Heart left ventricle (tissue), 16 donors: ENCODE data around the gene PAFAH1B2. TPM values are rescaled to one million over a fixed set of nuclear protein-coding genes. Genes with fewer than 3 reads are reported as not detected.

Experiments used
- ATAC-seq, 4 donors: fragments of 200-7000 bp; cut with Tn5 transposase; one replicate each; pipeline ENCODE4 v1.9.1; 2020 to 2022; ENCODE audit warnings: moderate library complexity in 4 of 4, mild to moderate bottlenecking in 3 of 4, moderate number of reproducible peaks in 1 of 4
- DNase-seq, 5 donors: peaks; one replicate each; pipeline ENCODE4 v3.0.0-alpha.2; 2020
- H3K27ac ChIP-seq, 12 donors: fragments of 200-600 bp; sonication (generic) in 4 of 12; one replicate each; pipeline versions ENCODE4 v1.5.0 to v1.8.0; 2016 to 2022; ENCODE audit warnings: mild to moderate bottlenecking in 2 of 12
- H3K27me3 ChIP-seq, 9 donors: fragments of 200-600 bp; sonication (generic) in 2 of 9; one replicate each; pipeline versions ENCODE4 v1.5.1 to v1.8.0; 2016 to 2022; ENCODE audit warnings: mild to moderate bottlenecking in 3 of 9
- H3K36me3 ChIP-seq, 9 donors: fragments of 200-600 bp; sonication (generic) in 2 of 9; one replicate each; pipeline versions ENCODE4 v1.5.0 to v1.8.0; 2018 to 2022; ENCODE audit warnings: mild to moderate bottlenecking in 2 of 9
- H3K4me1 ChIP-seq, 12 donors: fragments of 200-600 bp; sonication (generic) in 4 of 12; one replicate each; pipeline versions ENCODE4 v1.5.0 to v1.8.0; 2016 to 2022; ENCODE audit warnings: mild to moderate bottlenecking in 3 of 12
- H3K4me3 ChIP-seq, 12 donors: fragments of 200-600 bp; sonication (generic) in 4 of 12; one replicate each; pipeline versions ENCODE4 v1.5.0 to v1.8.0; 2017 to 2022; ENCODE audit warnings: mild to moderate bottlenecking in 9 of 12, moderate library complexity in 4 of 12
- H3K9me3 ChIP-seq, 12 donors: fragments of 200-600 bp; sonication (generic) in 4 of 12; one replicate each; pipeline versions ENCODE4 v1.5.0 to v1.8.0; 2016 to 2022; ENCODE audit warnings: mild to moderate bottlenecking in 1 of 12
- POLR2A ChIP-seq, 2 donors: fragments of 450-650 bp; IDR thresholded peaks; one replicate each; pipeline ENCODE4 v1.6.1; 2017; ENCODE audit warnings: antibody characterized with exemption in 2 of 2, mild to moderate bottlenecking in 2 of 2, moderate library complexity in 2 of 2
- WGBS, 4 donors: extraction: QIAGEN DNeasy Blood & Tissue Kit in 2 of 4; methylation state at CpG; one replicate each; pipeline versions ENCODE4 v1.1.5 to v1.1.7; 2013 to 2018; 5-methylcytosine and 5-hydroxymethylcytosine counted together
- intact Hi-C, 10 donors: fragments of 100-400 bp; cut with DNase I; formaldehyde crosslinking; loops; one replicate each; pipeline versions ENCODE4 v1.11.1 to v1.14.2; 2022
- polyA plus RNA-seq, 2 donors: library from polyadenylated mRNA; stranded (reverse); fragments of 200-250 nt; gene quantifications; one replicate each; pipeline ENCODE4 v1.2.3, GENCODE V29; 2013
- total RNA-seq, 9 donors: library from RNA; depleted of rRNA in 2 of 9; stranded (reverse); fragments of >200 nt in 2 of 9; fragmentation: NEBNext Ultra II Directional in 3 of 9; extraction: Animal tissue kit (Norgen Biotek cat#: 25700) in 3 of 9; gene quantifications; one replicate each; pipeline versions ENCODE4 v1.1.0 to v1.2.4, GENCODE V29; 2016 to 2023
- TF ChIP-seq, protein P1 (sequence below), 12 donors: fragments of 200-600 bp; sonication (generic) in 4 of 12; IDR thresholded peaks; one replicate each; pipeline versions ENCODE4 v1.5.0 to v1.8.0; 2018 to 2022; ENCODE audit warnings: antibody characterized with exemption in 12 of 12, mild to moderate bottlenecking in 5 of 12
- donor health status: ischemic (EF 13 %, LVEDD 7.1; RV severe dilation, severe dysfunction).
- donor health status: healthy with polysubstance abuse.
- donor health status: DM: no; HTN: yes; CAD: no.
- donor health status: DM: no; HTN: no; CAD: no.
- donor health status: ischemic (EF 25% LVEDD 6.9; RV normal size, moderate dysfunction).
- donor health status: ischemic (EF 25% LVEDD 5.7; RV mildly dilated, moderate dysfunction).
- donor health status: healthy.
- donor health status: DM: yes; HTN: yes; CAD: no.
- donor health status: ischemic (EF 35%, LVEDD 5.7; RV mildly dilated, moderate dysfunction).
- donor health status: nonischemic (EF 11% LVEDD 7.7; RV severe dilation, severe dysfunction).
- donor health status: DM: yes; HTN: yes; CAD: no.
- donor health status: PGD.
- donor health status: ischemic (EF 29% LVEDD 5.4; RV normal size, mild dysfunction).
- donor health status: nonischemic (EF 23%, LVEDD 6.1; RV moderate dilation, normal function).

The PAFAH1B2 gene
- total and polyA plus RNA-seq, 11 donors: 16.7 to 81.1 (median 65.6) TPM

DNA sequence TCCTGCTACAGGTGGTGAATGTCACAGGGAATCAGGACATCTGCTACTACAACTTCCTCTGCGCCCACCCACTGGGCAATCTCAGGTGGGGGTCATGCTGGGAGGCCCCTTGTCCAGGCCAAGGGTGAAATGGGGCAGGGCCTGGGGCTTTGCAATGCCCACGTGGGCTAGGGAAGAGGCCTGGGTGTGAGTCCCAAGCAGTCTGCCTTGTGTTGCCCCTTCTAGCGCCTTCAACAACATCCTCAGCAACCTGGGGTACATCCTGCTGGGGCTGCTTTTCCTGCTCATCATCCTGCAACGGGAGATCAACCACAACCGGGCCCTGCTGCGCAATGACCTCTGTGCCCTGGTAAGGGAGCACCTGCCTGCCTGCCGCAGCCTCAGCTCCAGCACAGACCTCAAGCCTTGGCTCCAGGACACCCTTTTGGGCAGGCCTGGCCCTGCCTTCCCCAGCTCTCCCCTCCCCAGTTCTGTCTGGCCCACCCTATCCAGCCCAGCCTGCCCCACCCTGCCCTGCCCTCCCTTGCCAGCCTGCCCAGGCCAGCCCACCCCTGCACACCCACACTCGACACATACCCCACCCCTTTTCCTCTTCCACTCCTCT lies 46.0 kb downstream of the PAFAH1B2 start:
- peak in 1 of 5 donors; percentile 25 for DNase-seq
- Histone ChIP-seq H3K27ac (peak overlapping the region in 1 of 12 donors; percentile 60), H3K9me3 (no peaks in the 10 kb centered on the region), H3K4me1 (peaks cover 0 to 17% (median 0%) of the 10 kb centered on the region in 12 donors), H3K36me3 (peaks cover 0 to 96% (median 83%) of the 10 kb centered on the region in 9 donors), H3K27me3 (no peaks in the 10 kb centered on the region), H3K4me3 (no peak overlapping the region)
- TF ChIP-seq POLR2A (IDR thresholded peaks at IDR 0.05): no peak
- TF ChIP-seq, protein P1, sequence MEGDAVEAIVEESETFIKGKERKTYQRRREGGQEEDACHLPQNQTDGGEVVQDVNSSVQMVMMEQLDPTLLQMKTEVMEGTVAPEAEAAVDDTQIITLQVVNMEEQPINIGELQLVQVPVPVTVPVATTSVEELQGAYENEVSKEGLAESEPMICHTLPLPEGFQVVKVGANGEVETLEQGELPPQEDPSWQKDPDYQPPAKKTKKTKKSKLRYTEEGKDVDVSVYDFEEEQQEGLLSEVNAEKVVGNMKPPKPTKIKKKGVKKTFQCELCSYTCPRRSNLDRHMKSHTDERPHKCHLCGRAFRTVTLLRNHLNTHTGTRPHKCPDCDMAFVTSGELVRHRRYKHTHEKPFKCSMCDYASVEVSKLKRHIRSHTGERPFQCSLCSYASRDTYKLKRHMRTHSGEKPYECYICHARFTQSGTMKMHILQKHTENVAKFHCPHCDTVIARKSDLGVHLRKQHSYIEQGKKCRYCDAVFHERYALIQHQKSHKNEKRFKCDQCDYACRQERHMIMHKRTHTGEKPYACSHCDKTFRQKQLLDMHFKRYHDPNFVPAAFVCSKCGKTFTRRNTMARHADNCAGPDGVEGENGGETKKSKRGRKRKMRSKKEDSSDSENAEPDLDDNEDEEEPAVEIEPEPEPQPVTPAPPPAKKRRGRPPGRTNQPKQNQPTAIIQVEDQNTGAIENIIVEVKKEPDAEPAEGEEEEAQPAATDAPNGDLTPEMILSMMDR (IDR thresholded peaks at IDR 0.05): no peak
- intact Hi-C loops: no loop called here
- no peak for ATAC-seq
- 85 to 91% (median 90%) methylated on average over 7 to 8 of the region's 8 CpGs for WGBS, 4 donors

DNA sequence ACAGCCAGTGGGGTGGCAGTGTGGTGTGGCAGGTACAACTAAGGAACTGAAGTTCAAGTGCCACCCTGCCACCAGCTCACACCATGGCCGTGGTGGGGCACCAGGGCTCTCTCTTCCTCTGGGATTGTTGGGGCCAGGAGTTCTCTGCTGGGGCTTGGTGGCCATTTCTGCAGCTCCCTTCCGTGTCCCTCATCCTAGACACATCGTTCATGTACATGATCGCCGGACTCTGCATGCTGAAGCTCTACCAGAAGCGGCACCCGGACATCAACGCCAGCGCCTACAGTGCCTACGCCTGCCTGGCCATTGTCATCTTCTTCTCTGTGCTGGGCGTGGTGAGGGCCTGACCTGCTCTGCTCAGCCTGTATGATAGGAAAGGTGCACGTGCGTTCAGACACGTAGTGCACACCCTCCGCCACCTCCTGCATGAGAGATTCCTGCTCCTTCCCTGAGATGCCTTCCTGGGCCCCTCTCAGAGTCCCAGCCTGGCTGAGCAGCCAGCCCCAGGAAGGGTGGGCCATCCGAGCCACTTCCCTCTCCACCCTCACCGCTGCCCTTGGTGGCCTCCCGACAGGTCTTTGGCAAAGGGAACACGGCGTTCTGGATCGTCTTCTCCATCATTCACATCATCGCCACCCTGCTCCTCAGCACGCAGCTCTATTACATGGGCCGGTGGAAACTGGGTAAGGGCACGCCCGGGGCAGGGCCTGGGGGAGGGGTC lies 47.8 kb downstream of the PAFAH1B2 start:
- peaks cover 0 to 96% (median 88%) of the 10 kb centered on the region in 9 donors for H3K36me3 ChIP-seq
- H3K9me3 ChIP-seq: no peaks in the 10 kb centered on the region
- no peak overlapping the region for H3K27ac ChIP-seq
- 90 to 95% (median 92%) methylated on average over 24 to 26 of the region's 26 CpGs for WGBS, 4 donors
- ATAC-seq (no peak), DNase-seq (peak in 1 of 5 donors; percentile 25)
- no peaks in the 10 kb centered on the region for H3K27me3 ChIP-seq
- no peak overlapping the region for H3K4me3 ChIP-seq
- no peak for TF ChIP-seq POLR2A (IDR thresholded peaks at IDR 0.05)
- TF ChIP-seq, protein P1 (IDR thresholded peaks at IDR 0.05): no peak
- H3K4me1 ChIP-seq: peaks cover 0 to 13% (median 0%) of the 10 kb centered on the region in 12 donors
- intact Hi-C loops: no loop called here

DNA sequence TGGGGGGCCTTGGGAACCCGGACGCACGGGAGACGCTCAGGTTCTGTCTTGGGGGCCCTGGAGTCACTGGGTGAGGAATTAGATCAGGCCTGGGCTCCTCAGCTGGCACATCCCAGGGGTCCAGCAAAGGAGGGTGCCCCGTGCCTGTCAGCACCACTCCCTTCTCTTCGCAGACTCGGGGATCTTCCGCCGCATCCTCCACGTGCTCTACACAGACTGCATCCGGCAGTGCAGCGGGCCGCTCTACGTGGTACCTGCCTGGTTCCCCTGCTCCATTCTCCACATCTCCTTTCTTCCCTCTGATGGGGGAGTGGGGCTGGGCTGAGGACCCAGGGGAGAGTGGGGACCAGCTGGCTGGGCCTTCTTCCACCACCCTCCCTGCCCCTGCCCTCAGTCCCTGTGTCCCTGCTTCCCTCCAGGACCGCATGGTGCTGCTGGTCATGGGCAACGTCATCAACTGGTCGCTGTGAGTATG lies 48.4 kb downstream of the PAFAH1B2 start:
- peak in 1 of 5 donors; percentile 22 for DNase-seq

More for the DNA sequence above, 48.4 kb downstream of the PAFAH1B2 start:
- H3K27ac ChIP-seq: no peak overlapping the region
- H3K4me3 ChIP-seq: no peak overlapping the region
- no peaks in the 10 kb centered on the region for H3K27me3 ChIP-seq
- peaks cover 0 to 12% (median 0%) of the 10 kb centered on the region in 12 donors for H3K4me1 ChIP-seq
- H3K36me3 ChIP-seq: peaks cover 0 to 96% (median 84%) of the 10 kb centered on the region in 9 donors
- 95 to 97% (median 96%) methylated on average over 11 to 17 of the region's 17 CpGs for WGBS, 4 donors
- intact Hi-C loops: no loop called here
- TF ChIP-seq, protein P1 (IDR thresholded peaks at IDR 0.05): no peak
- TF ChIP-seq POLR2A (IDR thresholded peaks at IDR 0.05): no peak
- no peaks in the 10 kb centered on the region for H3K9me3 ChIP-seq
- ATAC-seq: no peak
